Subcutaneous adipose tissue (tissue), 4 donors: ENCODE measurements around the gene NR4A2. TPM values are rescaled to one million over a fixed set of nuclear protein-coding genes. Genes with fewer than 3 reads are reported as not detected.

Experiments
- total RNA-seq, 4 donors: library from RNA; depleted of rRNA; stranded (reverse); fragments of >200 nt; gene quantifications; one replicate each; pipeline ENCODE4 v1.1.0, GENCODE V29; 2016
- TF ChIP-seq, protein P1 (sequence below): fragments of 450-650 bp; IDR thresholded peaks from one replicate; pipeline ENCODE4 v1.5.1; 2016; ENCODE audit warnings: low read depth, mild to moderate bottlenecking, control low read depth, antibody characterized with exemption, moderate library complexity

The NR4A2 gene
- total RNA-seq, 4 donors from 2014 or later = 2.4 to 20.9 (median 8.0) TPM

DNA sequence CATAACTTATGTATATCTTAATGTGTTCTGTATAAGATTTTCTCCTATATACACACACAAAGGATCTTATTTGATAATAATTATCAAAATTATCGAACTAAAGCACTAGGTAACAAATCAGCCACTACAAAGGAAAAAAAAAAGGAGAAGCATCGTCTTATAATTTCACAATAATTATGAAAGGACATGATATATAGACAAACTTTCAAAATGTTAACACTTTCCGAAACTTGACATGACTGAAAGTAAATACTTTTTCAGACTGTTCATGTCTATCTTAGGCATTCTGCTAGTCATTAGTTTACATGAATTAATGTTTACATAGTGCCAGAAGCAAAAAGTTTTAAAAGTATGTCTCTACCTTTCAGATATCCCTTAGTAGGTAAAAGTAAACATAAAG, 7.3 kb upstream of the NR4A2 start:
- TF ChIP-seq, protein P1, sequence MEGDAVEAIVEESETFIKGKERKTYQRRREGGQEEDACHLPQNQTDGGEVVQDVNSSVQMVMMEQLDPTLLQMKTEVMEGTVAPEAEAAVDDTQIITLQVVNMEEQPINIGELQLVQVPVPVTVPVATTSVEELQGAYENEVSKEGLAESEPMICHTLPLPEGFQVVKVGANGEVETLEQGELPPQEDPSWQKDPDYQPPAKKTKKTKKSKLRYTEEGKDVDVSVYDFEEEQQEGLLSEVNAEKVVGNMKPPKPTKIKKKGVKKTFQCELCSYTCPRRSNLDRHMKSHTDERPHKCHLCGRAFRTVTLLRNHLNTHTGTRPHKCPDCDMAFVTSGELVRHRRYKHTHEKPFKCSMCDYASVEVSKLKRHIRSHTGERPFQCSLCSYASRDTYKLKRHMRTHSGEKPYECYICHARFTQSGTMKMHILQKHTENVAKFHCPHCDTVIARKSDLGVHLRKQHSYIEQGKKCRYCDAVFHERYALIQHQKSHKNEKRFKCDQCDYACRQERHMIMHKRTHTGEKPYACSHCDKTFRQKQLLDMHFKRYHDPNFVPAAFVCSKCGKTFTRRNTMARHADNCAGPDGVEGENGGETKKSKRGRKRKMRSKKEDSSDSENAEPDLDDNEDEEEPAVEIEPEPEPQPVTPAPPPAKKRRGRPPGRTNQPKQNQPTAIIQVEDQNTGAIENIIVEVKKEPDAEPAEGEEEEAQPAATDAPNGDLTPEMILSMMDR = no peak

DNA sequence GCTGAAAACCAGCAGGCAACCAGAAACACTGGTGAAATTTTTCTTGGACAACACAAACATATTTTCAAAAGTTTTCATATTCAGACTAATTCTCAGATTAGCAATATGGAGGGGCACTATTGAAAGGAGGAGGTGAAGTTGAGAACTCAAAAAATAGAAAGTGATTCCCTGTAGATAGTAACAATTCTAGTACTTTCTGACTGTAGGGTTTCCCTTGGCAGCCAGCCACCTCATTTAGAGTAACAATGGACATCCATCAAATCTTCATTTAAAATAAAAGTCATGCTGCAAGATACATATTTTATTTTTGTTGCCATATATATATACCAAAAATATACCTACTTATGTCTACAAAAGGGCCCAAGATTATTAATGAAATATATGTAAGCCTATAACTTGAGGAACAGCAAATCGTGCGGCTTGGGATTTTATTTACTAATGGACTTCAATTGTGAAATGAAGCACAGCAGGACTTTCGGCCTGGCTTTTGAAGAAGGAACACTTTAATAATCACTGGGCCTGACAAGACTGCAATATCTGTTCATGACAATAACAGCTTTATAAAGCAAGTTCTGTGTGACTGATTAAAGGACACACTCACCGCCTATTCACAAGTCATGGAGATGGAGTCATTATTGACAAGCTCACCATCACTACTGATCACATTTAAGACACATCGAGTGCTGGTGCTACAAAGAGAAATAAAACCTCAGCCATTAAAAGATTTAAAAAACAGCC, 6.8 kb upstream of the NR4A2 start:
- TF ChIP-seq, protein P1 = no peak

DNA sequence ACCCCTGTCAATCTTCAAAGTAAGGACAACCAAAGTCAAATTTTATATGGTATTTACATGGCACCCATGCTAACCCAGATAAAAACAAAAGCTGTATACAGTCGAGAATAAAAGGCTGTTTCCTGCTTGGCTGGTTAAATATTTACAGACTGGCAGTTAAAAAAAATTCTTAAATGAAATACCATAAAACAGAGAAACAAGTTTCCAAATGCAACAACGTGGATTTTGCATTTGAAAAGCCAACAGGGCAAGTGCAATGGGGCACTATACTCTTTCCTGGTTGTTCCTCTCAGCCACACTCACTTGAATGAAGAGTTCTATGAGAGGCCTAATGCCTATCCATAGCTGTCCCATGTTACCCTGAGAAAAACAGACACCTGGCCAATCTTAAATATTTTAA, 6.1 kb upstream of the NR4A2 start:
- TF ChIP-seq, protein P1 = no peak

DNA sequence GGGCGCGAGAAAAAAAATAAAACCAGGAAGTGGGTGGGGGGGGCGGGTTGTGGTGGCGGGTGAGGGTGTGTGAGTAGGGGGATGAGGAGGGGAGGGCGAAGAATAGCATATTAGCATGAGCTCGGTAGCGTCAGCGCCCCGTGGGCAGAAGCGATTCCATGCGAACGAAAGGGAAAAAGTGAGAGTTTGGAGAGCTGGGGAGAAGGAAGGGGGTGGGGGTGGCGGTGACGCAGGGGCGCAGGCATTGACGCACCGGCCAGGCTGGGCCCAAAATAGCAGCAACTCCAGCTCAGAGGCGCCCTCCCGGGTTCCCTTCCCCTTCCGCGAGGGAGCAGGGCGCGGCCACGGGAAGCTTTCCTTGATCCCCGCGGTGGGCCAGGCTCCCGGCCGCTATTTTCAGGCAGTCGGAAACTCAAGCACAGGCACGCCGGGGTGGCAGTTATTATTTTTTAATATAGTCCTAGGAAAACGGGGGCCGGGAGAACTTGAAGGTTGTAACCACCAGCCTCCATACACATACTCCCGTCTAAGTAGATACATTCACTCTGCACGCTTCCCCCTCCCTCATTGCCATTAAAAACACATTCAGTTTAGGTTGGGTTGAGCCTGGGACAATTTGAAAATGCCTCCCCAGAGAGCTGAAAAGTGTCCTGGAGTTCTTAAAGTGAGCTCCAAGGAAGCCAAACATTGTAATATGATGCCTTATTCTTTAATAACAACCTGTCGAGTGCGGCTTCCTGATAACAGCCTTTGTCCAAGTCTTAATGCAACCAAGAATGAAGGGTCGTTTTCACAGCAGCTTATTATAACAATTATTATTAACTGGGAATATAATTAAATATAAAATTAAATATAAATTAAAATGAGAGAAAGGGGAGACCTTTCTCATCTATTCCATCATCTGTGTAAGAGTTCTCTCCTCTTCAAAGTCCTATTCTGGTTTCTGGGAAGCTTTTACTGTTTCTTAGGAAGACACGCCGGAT, 2.3 kb upstream of the NR4A2 start:
- TF ChIP-seq, protein P1 = no peak

DNA sequence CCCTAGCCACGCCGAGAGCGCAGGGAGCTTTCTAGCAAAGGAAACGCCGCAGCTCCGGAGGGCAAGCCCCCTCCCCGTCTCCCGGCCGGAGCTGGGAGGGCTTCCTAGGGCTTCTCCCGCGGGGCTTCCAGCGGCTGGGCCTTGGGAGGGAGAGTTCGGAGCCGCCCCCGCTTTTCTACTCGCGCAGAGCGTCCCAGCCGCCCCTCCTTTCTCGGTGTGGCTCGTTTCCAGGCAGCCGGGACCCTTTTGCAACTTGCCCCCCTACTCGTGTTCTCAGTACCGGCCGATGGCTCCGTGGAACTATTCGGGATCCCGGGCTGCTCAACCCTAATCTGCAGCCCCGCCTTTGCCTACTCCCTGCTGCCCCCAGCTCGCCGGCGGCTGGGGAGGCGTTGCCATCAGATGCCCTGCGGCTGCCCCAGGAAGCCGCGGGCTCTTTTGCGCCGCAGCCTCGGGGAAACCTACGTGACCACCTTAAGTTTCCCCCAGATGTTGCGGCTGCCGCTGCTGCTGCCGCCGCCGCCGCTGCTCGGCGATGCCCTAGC, 1.5 kb upstream of the NR4A2 start:
- TF ChIP-seq, protein P1 = no peak

DNA sequence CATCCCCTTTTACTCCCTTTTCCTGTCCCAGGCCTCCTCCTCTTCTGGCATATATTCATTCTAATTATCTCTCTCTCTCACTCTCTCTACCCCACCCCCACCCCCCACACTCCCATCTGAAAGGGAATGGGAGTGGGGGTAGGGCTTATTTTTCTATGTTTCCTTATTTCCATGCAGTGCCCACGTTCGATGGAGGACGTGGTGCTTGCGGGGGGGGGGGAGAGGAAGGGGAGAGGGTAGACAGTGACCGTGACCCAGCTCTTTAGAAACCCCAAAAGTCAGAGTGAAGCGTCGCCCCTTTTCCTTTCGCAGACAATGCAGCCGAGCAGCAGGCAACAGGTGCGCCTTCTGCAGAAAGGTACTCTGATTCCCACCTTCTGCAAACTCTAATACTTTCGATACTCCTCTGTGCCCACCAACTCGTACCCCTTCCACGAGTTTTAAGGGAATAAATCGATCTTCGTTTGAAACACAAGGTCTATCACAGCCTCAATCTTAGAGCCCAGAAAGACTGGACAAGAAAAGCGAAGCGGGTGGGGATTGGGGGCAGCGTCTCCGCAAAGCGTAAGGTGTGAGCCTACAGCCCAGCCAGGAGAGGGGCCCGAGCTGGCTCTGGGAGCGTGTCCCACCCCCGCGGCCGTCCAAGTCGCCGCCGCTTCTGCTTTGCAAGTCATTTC, 891 bp upstream of the NR4A2 start:
- TF ChIP-seq, protein P1 = no peak
